ENCODE results near the gene CRACDL.

Gene CRACDL

DNA sequence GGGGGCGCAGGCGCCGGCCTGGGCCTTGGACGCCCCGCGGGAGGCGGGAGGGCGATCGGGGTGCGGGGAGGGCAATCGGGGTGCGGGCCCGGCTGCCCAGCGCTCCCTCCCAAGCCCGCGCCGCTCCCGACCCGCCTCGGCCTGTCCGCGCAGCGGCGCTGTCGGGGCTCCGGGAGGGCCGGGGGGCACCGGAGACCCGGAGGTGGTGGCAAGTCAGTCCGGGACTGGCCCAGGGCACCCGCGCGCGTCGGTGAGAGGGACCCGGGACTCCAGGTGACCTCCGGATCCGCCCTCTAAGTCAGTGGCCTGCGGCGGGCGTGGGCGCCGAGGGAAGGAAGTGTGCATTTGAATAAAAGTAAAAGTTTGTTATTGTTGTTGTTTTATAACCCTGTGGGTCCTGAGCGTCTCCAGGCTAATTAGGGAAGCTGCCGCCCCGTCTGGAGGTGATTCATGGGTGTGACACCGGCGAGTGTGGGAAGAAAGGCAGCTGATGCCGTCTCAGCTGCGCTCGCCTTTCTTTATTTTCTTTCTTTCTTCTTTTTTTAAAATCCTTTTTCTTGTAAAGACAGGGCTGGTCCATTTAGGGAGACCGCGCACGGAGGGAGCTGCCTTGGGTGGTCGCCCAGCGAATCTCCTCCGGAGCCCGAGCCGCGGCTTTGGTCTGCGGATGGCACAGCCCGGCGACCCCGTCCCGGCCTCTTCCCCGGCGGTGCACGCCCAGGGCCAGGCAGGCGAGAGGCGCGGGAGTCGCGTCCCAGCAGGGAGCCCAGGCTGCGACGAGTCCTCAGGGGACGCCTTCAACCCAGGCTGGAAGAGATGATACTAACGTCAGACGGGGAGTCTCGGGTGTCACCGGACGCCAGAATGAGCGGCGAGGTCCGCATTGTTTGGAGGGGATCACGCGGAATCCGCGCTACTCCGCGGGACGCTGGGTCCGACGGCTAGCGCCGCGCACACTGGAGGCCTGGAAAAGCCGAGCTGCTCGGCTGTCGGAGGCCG is 627 bp upstream of the CRACDL start:
- DNase-seq (ENCODE audit: insufficient read length) = no peak
- TF ChIP-seq POLR2A (IDR thresholded peaks at IDR 0.05; ENCODE audit: low read depth, low read length) (no peak), POLR2AphosphoS5 (IDR thresholded peaks at IDR 0.05; ENCODE audit: low read depth, low read length) (no peak), TAF1 (IDR thresholded peaks at IDR 0.05; ENCODE audit: borderline replicate concordance, low read depth, low read length) (no peak)

DNA sequence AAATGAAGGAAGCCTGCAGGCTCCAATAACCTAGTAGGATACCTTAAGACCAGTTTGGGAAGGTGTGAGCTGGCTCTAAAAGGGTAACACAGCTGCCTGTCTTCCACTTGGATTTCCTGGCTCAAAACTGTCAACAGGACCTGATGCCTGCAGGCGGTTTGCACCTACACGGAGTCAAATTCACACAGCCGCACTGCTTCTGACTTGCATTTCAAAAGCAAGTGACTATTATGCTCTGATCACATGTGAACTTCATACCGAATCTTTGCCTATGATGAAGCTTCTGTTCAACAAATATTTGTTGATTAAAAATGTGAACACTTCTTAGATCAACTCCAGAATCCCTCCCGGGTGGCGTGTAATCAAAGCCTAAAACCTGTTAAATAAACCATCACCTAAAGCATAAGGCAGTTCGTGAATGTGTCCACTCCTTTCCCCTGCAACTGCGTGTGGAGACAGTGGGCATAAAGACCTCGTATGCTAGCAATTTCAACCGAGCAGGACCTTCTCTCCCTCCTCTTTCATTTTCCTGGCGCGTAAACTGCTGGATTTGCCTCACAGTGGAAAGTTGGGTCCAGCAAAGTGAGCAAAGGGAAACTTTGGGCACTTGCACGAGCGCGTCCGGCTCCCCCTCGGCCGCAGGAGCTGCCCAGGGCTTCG is 784 bp downstream of the CRACDL start:
- DNase-seq (ENCODE audit: insufficient read length) (no peak), FAIRE-seq (no peak)
- no peak for TF ChIP-seq POLR2A (IDR thresholded peaks at IDR 0.05; ENCODE audit: low read depth, low read length)
- no peak for TF ChIP-seq POLR2AphosphoS5 (IDR thresholded peaks at IDR 0.05; ENCODE audit: low read depth, low read length)
- no peak for TF ChIP-seq TAF1 (IDR thresholded peaks at IDR 0.05; ENCODE audit: borderline replicate concordance, low read depth, low read length)

More for the DNA sequence above, 627 bp upstream of the CRACDL start:
- FAIRE-seq = no peak

DNA sequence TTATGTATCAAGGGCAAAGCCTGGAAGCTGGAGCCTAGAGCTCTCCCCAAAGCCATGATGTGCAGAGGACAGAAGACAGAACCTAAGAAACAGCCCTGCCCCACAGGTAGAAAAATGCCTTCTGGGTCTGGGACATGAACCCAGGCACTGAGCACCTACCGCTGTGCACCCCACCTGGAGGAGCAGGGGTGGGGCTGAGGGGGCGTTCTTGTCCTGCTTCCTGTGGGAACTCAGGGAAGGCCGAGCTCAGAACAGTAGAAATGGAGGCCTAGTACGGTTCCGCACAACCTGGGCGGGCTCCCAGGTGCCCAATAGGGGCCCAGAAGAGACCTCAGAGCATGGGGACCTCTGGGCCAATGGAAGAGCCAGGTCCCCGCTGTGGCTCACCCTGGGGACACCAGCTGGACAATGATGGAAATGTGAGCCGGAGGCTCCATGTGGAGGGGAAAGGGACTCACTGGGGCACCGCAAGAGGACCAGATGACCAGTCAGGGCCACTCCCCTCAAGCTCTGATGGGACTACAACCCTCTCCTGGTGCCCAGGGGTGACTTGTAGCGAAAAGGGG is 3.2 kb downstream of the CRACDL start:
- no peak for DNase-seq (ENCODE audit: insufficient read length)
- no peak for FAIRE-seq
- TF ChIP-seq POLR2A (IDR thresholded peaks at IDR 0.05; ENCODE audit: low read depth, low read length) = no peak
- TF ChIP-seq POLR2AphosphoS5 (IDR thresholded peaks at IDR 0.05; ENCODE audit: low read depth, low read length) = no peak
- TF ChIP-seq TAF1 (IDR thresholded peaks at IDR 0.05; ENCODE audit: borderline replicate concordance, low read depth, low read length) = no peak

DNA sequence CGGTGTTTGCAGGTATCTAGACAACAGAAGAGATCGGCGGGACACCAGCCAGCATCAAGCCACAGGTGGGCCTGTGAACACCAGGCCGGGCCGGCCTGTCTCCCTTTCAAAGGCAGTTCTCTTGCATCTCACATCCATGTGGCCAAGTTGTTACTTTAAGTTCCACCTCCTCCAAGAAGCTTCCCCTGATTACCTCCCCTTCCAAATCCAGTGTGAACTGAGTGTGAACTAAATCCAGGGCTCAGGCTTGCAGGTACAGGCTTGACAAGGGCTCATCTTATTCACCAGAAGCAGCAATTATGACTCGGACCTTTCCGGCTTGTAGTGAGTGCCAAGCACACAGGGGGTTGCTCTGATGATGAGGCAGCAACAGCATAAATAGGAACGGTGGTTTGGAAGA is 3.9 kb downstream of the CRACDL start:
- DNase-seq (ENCODE audit: insufficient read length) (no peak), FAIRE-seq (no peak)
- no peak for TF ChIP-seq POLR2AphosphoS5 (IDR thresholded peaks at IDR 0.05; ENCODE audit: low read depth, low read length)
- no peak for TF ChIP-seq POLR2A (IDR thresholded peaks at IDR 0.05; ENCODE audit: low read depth, low read length)
- TF ChIP-seq TAF1 (IDR thresholded peaks at IDR 0.05; ENCODE audit: borderline replicate concordance, low read depth, low read length) = no peak

DNA sequence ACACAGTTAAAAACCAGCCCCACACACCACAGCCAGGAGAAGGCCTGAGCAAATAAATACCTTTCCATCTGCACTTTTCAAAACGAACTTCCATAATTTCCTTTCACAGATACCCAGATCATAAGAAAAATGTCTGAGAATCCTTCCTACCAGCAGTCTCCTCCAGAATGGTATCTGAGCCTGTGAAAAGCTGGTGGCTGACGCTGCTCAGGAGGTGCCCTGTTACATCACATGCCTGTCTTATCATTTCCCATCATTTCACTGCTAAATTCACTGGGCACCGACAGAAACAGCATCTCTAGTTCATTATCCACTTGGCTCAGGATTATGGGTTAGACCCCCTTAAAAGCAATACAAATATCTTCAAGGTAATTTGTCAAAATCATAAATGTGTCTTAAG is 4.4 kb downstream of the CRACDL start:
- no peak for TF ChIP-seq TAF1 (IDR thresholded peaks at IDR 0.05; ENCODE audit: borderline replicate concordance, low read depth, low read length)
- no peak for TF ChIP-seq POLR2A (IDR thresholded peaks at IDR 0.05; ENCODE audit: low read depth, low read length)
- no peak for TF ChIP-seq POLR2AphosphoS5 (IDR thresholded peaks at IDR 0.05; ENCODE audit: low read depth, low read length)
- DNase-seq (ENCODE audit: insufficient read length) = no peak
- no peak for FAIRE-seq

DNA sequence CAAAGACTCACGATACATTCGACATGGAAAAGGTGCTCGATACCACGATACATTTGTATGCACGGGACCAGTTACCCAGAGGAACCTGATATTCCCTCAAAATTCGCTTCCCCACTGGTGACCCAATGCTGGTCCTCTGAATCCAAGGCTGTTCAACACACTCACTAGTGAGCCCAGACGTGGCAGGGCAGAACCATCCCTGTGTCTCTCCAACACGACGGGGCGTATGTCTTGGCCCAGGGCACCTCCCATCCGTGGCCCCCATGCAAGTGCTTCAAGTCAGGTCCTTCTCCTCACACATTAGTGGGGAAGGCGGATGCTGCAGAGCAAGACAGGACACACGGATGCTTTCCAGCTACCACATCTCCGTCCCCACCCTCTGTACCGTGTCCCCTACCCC is 6.1 kb downstream of the CRACDL start:
- TF ChIP-seq POLR2AphosphoS5 (IDR thresholded peaks at IDR 0.05; ENCODE audit: low read depth, low read length) (no peak), POLR2A (IDR thresholded peaks at IDR 0.05; ENCODE audit: low read depth, low read length) (no peak), TAF1 (IDR thresholded peaks at IDR 0.05; ENCODE audit: borderline replicate concordance, low read depth, low read length) (no peak)
- FAIRE-seq (no peak), DNase-seq (ENCODE audit: insufficient read length) (no peak)

DNA sequence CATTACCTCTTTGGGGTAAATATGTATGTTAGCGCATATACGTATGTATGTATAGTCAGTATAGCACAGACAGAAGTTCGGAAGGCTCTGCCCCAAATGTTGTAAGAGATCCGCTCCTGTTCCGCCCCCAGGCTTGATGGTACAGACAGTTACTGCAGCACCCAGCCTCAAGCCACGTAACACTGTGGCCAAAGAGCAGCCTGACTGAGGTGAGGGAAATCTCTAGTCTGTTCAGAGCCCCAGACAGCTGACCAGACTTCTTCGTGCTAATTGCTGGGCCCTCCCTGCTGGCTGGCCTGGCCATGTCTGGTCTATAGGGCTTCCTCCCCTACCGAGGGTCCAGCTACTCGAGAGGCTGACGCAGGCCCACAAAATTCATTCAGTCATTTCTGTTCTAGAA is 7.8 kb downstream of the CRACDL start:
- DNase-seq (ENCODE audit: insufficient read length) (no peak), FAIRE-seq (no peak)
- TF ChIP-seq POLR2AphosphoS5 (IDR thresholded peaks at IDR 0.05; ENCODE audit: low read depth, low read length) (no peak), POLR2A (IDR thresholded peaks at IDR 0.05; ENCODE audit: low read depth, low read length) (no peak), TAF1 (IDR thresholded peaks at IDR 0.05; ENCODE audit: borderline replicate concordance, low read depth, low read length) (no peak)

DNA sequence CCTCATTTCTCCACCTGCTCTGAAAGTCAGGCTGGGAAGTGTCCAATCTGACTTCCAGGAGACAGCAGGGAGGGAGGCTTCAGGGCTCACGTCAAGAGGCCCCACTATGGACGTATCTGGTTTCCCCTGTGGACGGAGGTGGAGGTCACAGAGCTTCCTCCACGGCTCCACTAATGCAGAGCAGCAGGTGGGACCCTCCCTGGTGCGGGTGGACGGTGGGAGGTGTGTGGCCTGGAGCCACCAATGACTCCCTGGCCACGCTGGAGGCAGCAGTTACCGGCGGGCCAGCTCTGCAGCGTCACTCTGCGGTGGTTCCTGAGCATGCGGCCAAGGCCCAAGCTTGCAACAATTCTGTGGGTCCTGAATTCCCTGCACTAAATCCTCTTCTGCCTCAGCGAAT is 9.0 kb downstream of the CRACDL start:
- TF ChIP-seq POLR2A (IDR thresholded peaks at IDR 0.05; ENCODE audit: low read depth, low read length) = no peak
- no peak for TF ChIP-seq TAF1 (IDR thresholded peaks at IDR 0.05; ENCODE audit: borderline replicate concordance, low read depth, low read length)
- TF ChIP-seq POLR2AphosphoS5 (IDR thresholded peaks at IDR 0.05; ENCODE audit: low read depth, low read length) = no peak
- DNase-seq (ENCODE audit: insufficient read length) (no peak), FAIRE-seq (no peak)

DNA sequence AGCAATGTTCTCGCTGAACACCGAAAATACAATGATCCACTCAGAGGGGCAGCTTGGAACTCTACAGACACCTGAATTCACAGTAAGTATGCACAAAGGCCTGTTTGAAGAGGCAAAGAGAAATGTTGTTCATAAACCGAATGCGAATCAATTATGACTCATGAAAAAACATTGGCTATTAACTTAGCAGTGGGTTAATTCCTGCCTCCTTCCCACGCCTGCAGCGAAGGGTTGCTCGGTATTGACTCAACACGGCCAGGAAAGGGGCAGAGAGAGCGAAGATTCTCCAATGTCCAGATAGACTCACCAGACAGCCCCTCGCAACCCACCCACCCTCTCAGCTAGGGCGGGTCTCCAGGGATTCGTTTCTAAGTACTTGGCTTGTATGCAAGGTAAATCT is 9.4 kb downstream of the CRACDL start:
- no peak for FAIRE-seq
- no peak for TF ChIP-seq POLR2AphosphoS5 (IDR thresholded peaks at IDR 0.05; ENCODE audit: low read depth, low read length)
- no peak for TF ChIP-seq TAF1 (IDR thresholded peaks at IDR 0.05; ENCODE audit: borderline replicate concordance, low read depth, low read length)
- TF ChIP-seq POLR2A (IDR thresholded peaks at IDR 0.05; ENCODE audit: low read depth, low read length) = no peak

DNA sequence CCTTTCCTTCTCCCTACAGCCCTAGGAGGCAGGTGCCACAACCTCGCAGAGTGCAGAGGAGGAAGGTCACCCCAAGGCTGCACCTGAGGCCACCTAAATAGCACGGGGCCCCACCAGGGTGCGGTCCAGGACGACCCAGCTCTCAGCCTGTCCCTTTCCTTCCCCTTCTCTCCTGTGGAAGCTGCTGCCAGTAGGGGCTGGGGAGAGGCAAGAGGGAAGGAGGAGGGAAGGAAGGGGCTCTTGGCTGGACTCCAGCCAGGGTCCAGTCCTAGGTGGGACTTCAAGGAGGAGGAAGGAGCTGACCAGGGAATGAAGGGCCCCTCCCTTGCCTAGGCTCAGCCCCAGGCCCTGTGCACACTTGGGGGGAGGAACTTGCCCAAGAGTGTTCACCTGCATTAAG is 11.1 kb downstream of the CRACDL start:
- DNase-seq (ENCODE audit: insufficient read length) (no peak), FAIRE-seq (no peak)
- TF ChIP-seq POLR2AphosphoS5 (IDR thresholded peaks at IDR 0.05; ENCODE audit: low read depth, low read length) (no peak), TAF1 (IDR thresholded peaks at IDR 0.05; ENCODE audit: borderline replicate concordance, low read depth, low read length) (no peak), POLR2A (IDR thresholded peaks at IDR 0.05; ENCODE audit: low read depth, low read length) (no peak)

More for the DNA sequence above, 9.4 kb downstream of the CRACDL start:
- DNase-seq (ENCODE audit: insufficient read length) = no peak

DNA sequence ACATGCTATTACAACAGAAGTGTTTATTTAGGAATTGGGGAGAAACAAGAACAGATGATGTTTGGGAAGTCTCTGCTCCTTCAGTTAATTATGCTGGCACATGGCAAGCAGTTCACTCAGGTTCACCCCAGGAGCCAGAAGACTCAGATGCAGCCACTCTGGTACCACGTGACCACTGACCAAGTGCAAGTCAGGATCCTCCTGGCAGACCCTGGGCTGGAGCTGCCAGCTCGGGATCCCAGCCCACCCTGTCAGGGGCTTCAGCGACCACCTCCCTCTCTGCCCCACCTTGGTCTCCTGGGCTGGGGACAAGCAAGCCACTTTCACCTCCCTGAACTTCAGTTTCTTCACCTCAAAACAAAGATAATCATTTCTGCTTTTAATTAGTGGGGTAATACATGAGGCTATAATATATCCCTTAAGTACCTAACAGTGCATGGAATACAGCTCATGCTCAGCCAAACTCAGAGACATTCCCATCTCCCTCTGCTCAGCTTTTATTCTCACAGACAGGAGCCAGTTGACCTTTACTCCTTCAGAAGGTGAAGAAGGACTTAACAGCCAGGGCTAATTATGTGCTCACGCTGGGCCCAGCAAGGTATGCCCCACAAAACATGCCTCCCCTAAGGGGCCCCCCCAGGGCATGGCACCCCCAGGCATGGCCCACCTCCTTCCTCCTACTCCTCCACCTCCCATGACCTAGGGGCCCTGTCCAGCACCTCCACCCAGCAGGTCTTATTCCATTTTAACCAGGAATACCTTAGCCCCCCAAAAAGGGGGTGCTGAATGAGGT is 11.8 kb downstream of the CRACDL start:
- DNase-seq (ENCODE audit: insufficient read length) (no peak), FAIRE-seq (no peak)
- TF ChIP-seq TAF1 (IDR thresholded peaks at IDR 0.05; ENCODE audit: borderline replicate concordance, low read depth, low read length) = no peak
- no peak for TF ChIP-seq POLR2A (IDR thresholded peaks at IDR 0.05; ENCODE audit: low read depth, low read length)
- no peak for TF ChIP-seq POLR2AphosphoS5 (IDR thresholded peaks at IDR 0.05; ENCODE audit: low read depth, low read length)

Measured in GM12892 (cell line).